Activated CD8-positive, alpha-beta memory T cell treated with anti-CD3 and anti-CD28 coated beads for 24 hours (primary cell): ENCODE results near the gene BTG2.

Experiments used
- DNase-seq: peaks from one replicate; pipeline ENCODE4 v3.0.0-alpha.2; 2020

BTG2 gene

DNA sequence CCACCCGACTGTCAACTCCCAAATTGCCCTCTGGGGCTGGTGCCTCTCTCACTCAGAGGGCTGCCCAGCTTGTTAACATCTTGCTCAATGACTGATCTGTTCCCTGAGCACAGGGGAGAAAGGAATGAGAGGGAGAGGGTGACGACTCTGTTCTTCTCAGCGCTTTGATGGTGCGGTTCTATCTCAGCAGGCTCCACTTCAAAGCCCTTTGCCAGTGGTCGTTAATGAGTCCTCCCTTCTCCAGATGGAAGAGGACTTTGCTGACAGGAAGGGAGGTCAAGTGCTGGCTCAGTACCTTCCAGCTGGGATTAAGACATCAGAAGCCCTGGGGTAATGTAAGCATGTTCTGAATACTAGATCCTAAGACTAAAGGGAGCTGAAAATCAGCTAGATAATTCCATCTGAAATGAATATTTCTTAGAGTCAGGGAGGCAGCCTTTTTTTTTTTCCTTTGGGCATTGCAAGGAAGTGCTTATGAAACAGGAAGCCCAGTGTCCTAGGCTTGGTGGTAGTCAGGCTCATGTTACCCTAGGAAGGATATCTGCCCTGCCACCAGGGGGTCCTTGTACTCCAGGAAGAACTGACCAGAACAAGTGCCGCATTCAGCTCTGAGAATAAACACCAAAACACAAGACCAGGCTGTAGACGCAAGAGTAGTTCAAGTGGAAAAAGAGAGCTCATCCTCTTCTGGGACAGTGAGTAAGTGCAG, 40.9 kb downstream of the BTG2 start:
- DNase-seq: no peak

DNA sequence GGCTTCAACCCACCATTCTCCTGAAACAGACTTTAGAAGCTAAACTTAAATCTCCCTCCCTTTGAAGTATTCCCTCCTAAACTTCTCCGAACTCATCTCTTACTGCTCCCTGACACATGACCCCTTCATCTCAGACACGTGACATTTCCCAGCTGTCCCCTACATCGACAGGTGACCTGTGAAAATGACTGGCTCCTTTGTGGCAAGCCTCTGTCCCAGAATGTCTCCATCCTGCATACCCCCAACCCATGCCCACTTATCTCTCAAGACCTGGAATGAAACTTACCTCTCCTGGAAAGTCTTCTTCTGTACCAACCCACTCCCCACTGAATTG, 41.4 kb downstream of the BTG2 start:
- no peak for DNase-seq

DNA sequence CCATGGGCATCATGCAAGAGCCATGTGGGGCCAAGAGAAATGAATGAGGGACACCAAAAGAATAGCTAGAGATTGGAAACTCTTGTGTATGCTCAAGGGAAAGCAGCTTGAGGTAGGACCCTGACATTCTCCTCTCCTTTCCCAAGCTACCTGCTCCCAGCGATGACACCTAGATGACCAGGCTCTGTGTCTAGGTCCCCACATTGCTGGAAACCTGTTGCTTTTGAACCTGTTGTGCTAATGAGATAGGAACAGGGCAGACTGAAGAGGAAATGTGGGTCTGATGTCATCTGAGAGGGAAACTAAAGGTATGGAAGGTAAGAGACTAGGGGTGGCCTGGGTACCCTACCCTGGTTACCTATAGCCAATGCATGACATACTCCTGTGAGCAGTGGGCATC, 43.8 kb downstream of the BTG2 start:
- no peak for DNase-seq

DNA sequence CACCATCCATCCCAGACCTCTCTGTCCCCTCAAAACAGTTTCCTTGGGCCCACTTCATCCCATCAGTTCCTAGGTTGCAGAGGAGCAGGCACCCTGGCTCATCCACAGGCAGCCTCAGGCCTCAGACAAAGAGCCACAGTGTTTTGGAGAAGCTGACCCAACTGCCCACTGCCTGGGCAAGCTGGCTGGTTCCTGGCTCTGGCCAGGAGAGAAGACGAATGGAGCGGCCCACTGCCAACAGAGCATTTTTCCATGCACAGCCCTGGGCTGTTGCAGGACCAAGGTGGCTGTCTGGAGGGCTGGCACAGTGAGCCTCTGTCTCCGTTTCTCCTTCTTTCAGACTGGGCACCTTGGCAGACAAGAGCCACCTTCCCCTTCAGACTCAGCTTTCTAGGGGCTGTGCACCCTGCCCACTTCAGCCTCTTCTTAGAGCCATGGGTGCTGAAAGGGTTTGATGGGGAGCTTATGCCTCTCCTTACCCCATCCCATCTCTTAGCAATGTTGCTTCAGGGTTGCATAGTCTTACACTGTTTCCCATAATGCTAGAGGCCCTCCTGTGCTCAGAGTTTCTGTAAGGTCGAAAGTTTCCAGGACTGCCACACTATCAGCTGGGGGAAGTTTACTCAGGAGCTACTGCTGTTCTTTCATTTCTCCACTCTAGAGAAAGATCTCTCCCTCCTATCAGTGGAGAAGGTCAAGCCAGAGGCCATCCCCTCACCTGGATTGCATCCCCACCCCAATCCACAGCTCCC, 44.6 kb downstream of the BTG2 start:
- DNase-seq: no peak

DNA sequence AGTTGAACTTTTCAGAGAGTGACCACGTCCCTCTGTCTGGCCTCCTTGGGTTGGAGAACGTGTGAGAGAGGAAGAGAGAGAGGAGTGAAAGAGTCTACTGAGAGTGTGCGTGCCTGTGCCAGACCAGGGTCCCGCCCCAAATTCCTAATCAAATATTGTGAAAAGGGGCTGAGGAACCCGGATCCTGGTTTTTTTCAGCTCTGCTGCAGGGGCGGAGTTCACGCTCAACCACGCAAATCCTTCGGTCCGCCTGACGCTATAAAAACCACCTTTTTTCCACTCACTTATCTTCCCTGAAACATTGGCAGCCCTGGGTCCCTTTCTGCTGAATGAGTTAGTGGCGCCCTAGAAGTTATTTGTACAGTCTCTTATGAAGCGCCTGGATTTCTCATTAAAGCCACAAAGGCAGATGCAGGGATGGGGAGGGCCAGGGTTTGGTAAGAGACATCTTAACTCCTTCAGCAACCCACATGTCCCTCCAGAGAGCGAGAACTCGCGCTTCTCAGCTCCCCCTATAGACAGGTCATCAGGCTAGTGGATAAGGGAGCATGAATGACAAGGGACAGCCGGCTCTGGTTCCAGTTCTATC, 45.8 kb downstream of the BTG2 start, which contains the start of gene FMOD:
FMOD (minus strand) TSS at position 86 of the 589 bp plus-strand sequence. CDS start 2,852 bp downstream, outside the sequence.
- no peak for DNase-seq

DNA sequence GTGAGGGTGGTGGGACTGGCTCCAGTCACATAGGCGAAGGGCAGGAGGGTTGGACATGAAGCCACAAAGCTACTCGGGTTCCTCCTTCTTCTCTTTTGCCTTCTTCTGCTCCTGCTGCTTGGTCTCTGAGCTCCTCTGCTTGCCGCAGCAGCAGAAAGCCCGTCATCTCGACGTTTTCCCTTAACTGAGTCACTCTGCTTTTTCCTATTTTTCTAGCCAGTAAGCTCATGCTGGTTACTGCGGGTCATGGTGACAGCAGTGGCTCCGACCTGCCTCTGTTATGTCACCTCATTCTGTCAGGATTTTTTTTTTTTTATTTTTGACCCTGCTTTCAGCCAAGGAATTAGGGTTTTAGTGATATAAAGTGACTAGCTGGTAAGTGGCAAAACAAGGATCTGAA, 48.2 kb downstream of the BTG2 start:
- DNase-seq: no peak

DNA sequence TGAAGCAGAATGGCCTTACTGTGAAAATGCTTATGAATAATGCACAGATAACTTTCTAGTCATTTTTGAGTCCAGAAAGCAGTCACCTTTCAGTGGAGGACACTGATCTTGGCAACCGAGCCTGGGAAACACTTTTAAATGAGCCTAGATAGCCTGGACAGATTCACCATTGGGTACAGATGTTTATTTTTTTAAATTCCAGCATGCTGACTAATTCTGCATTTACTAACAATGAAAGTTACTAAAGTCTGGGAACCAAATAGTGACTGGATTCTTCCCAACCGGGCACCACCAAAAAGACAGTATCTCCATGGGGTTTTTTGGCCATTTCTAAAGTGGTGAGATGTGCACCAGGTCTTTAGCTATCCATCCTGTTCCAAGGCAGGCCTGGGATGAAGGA, 48.9 kb downstream of the BTG2 start:
- DNase-seq: no peak

DNA sequence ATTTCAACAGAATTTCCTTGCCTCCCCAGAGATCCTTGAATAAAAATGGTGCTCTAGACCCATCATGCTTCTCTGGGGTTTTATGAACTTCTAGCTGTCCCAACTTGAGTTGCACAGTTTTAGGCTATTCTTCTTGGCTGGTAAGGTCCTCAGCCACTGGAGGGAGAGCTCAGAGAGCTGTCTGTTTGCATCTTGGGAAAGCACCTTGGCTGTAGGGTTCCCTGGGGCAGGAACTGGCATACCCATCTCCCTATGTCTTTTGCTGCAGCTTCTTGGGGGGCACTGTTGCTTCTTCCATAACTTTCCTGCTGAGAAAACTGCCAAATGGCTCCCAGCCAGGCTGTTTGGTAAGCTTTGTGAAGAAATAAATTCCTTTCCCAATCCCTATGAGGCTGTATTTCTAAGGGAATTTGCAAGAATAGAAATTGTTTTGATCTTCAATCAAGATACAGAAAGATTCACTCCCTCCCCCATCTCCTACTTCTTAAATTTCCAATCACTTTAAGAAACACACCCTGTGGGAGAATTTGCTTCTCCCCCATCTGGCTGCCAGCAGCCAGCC, 53.8 kb downstream of the BTG2 start:
- no peak for DNase-seq
